Measurements from ENCODE around the gene UBE2K.

DNA sequence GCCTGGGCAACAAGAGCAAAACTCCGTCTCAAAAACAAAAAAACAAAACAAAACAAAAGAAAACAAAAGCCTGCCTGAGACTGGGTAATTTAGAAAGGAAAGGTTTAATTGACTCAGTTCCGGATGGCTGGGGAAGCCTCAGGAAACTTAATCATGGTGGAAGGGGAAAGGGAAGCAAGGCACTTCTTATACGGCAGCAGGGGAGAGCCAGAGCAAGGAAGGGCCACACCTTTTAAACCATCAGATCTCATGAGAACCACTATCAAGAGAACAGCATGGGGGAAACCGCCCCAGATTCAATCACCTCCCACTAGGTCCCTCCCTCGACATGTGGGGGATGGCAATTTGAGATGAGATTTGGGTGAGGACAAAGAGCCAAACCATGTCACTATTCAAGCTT is 122.2 kb downstream of the UBE2K start:
- TF ChIP-seq, protein P1, sequence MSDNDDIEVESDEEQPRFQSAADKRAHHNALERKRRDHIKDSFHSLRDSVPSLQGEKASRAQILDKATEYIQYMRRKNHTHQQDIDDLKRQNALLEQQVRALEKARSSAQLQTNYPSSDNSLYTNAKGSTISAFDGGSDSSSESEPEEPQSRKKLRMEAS (IDR thresholded peaks at IDR 0.05), result no peak
- TF ChIP-seq, protein P2, sequence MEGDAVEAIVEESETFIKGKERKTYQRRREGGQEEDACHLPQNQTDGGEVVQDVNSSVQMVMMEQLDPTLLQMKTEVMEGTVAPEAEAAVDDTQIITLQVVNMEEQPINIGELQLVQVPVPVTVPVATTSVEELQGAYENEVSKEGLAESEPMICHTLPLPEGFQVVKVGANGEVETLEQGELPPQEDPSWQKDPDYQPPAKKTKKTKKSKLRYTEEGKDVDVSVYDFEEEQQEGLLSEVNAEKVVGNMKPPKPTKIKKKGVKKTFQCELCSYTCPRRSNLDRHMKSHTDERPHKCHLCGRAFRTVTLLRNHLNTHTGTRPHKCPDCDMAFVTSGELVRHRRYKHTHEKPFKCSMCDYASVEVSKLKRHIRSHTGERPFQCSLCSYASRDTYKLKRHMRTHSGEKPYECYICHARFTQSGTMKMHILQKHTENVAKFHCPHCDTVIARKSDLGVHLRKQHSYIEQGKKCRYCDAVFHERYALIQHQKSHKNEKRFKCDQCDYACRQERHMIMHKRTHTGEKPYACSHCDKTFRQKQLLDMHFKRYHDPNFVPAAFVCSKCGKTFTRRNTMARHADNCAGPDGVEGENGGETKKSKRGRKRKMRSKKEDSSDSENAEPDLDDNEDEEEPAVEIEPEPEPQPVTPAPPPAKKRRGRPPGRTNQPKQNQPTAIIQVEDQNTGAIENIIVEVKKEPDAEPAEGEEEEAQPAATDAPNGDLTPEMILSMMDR (CRISPR knock-in tag; IDR thresholded peaks at IDR 0.05), result no peak
- TF ChIP-seq JUNB (CRISPR knock-in tag; IDR thresholded peaks at IDR 0.05; ENCODE audit: borderline replicate concordance) (no peak), EZH2 (conservative IDR thresholded peaks at IDR 0.05; ENCODE audit: low read depth, low read length) (no peak), KDM5B (CRISPR knock-in tag; IDR thresholded peaks at IDR 0.05; ENCODE audit: borderline replicate concordance) (no peak), CHD2 (IDR thresholded peaks at IDR 0.05; ENCODE audit: low read depth, low read length) (no peak)
- TF ChIP-seq, protein P3, sequence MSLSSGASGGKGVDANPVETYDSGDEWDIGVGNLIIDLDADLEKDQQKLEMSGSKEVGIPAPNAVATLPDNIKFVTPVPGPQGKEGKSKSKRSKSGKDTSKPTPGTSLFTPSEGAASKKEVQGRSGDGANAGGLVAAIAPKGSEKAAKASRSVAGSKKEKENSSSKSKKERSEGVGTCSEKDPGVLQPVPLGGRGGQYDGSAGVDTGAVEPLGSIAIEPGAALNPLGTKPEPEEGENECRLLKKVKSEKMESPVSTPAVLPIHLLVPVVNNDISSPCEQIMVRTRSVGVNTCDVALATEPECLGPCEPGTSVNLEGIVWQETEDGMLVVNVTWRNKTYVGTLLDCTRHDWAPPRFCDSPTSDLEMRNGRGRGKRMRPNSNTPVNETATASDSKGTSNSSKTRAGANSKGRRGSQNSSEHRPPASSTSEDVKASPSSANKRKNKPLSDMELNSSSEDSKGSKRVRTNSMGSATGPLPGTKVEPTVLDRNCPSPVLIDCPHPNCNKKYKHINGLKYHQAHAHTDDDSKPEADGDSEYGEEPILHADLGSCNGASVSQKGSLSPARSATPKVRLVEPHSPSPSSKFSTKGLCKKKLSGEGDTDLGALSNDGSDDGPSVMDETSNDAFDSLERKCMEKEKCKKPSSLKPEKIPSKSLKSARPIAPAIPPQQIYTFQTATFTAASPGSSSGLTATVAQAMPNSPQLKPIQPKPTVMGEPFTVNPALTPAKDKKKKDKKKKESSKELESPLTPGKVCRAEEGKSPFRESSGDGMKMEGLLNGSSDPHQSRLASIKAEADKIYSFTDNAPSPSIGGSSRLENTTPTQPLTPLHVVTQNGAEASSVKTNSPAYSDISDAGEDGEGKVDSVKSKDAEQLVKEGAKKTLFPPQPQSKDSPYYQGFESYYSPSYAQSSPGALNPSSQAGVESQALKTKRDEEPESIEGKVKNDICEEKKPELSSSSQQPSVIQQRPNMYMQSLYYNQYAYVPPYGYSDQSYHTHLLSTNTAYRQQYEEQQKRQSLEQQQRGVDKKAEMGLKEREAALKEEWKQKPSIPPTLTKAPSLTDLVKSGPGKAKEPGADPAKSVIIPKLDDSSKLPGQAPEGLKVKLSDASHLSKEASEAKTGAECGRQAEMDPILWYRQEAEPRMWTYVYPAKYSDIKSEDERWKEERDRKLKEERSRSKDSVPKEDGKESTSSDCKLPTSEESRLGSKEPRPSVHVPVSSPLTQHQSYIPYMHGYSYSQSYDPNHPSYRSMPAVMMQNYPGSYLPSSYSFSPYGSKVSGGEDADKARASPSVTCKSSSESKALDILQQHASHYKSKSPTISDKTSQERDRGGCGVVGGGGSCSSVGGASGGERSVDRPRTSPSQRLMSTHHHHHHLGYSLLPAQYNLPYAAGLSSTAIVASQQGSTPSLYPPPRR (CRISPR knock-in tag; IDR thresholded peaks at IDR 0.05; ENCODE audit: borderline replicate concordance), result no peak
- TF ChIP-seq, protein P4, sequence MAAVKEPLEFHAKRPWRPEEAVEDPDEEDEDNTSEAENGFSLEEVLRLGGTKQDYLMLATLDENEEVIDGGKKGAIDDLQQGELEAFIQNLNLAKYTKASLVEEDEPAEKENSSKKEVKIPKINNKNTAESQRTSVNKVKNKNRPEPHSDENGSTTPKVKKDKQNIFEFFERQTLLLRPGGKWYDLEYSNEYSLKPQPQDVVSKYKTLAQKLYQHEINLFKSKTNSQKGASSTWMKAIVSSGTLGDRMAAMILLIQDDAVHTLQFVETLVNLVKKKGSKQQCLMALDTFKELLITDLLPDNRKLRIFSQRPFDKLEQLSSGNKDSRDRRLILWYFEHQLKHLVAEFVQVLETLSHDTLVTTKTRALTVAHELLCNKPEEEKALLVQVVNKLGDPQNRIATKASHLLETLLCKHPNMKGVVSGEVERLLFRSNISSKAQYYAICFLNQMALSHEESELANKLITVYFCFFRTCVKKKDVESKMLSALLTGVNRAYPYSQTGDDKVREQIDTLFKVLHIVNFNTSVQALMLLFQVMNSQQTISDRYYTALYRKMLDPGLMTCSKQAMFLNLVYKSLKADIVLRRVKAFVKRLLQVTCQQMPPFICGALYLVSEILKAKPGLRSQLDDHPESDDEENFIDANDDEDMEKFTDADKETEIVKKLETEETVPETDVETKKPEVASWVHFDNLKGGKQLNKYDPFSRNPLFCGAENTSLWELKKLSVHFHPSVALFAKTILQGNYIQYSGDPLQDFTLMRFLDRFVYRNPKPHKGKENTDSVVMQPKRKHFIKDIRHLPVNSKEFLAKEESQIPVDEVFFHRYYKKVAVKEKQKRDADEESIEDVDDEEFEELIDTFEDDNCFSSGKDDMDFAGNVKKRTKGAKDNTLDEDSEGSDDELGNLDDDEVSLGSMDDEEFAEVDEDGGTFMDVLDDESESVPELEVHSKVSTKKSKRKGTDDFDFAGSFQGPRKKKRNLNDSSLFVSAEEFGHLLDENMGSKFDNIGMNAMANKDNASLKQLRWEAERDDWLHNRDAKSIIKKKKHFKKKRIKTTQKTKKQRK (IDR thresholded peaks at IDR 0.05; ENCODE audit: low read length), result no peak

Data from HepG2 (cell line).